ENCODE results near the gene RFESD. TPM values are rescaled to one million over a fixed set of nuclear protein-coding genes. Genes with fewer than 3 reads are reported as not detected.

The RFESD gene
- total and polyA plus RNA-seq, 2 experiments from 2014 or later, result 1.6 to 2.3 TPM

GRCh38 chr5:95673081-95673480 is 26.5 kb downstream of the RFESD start:
- Histone ChIP-seq H3K9me2 (replicated peaks; ENCODE audit: insufficient read depth) (no peaks in the 10 kb centered on the region), H4K20me1 (ENCODE audit: insufficient read depth, poor library complexity, severe bottlenecking) (no peaks in the 10 kb centered on the region), H3K27me3 (no peaks in the 10 kb centered on the region), H3K4me1 (ENCODE audit: insufficient read depth) (no peaks in the 10 kb centered on the region), H3K9me3 (ENCODE audit: low read depth) (no peaks in the 10 kb centered on the region), H3K4me3 (no peak overlapping the region), H3K4me2 (peak overlapping the region; percentile 48), H3K27ac (peak overlapping the region; percentile 74), H3K36me3 (replicated peaks; ENCODE audit: insufficient read depth, low read depth) (no peaks in the 10 kb centered on the region), H2AFZ (peak overlapping the region; percentile 21), H3K79me2 (no peaks in the 10 kb centered on the region)
- 42% methylated on average over 3 of the region's 3 CpGs for WGBS (ENCODE audit: low lambda C conversion rate, missing lambda C conversion rate)
- no peak for TF ChIP-seq CTCF (IDR thresholded peaks at IDR 0.05; ENCODE audit: poor library complexity)
- TF ChIP-seq EZH2 (IDR thresholded peaks at IDR 0.05; ENCODE audit: borderline replicate concordance), result no peak
- no peak for TF ChIP-seq EZH2phosphoT487 (IDR thresholded peaks at IDR 0.05; ENCODE audit: low read depth, severe bottlenecking, unreplicated experiment)
- DNase-seq (ENCODE audit: low spot score), result peak; percentile 30

GRCh38 chr5:95682891-95683290 is 36.3 kb downstream of the RFESD start, which contains the start of gene SPATA9:
SPATA9 (minus strand) TSS chr5:95682991; CDS start chr5:95682854, 137 bp downstream.
- Histone ChIP-seq H3K4me2 (no peak within 1 kb of the TSS), H3K9me3 (ENCODE audit: low read depth) (no peaks in the 10 kb centered on the region), H3K27ac (no peak within 1 kb of the TSS), H3K9me2 (replicated peaks; ENCODE audit: insufficient read depth) (no peaks in the 10 kb centered on the region), H3K4me1 (ENCODE audit: insufficient read depth) (no peaks in the 10 kb centered on the region), H3K4me3 (no peak within 1 kb of the TSS), H2AFZ (no peak within 1 kb of the TSS), H3K79me2 (no peaks in the 10 kb centered on the region), H4K20me1 (ENCODE audit: insufficient read depth, poor library complexity, severe bottlenecking) (no peaks in the 10 kb centered on the region), H3K36me3 (replicated peaks; ENCODE audit: insufficient read depth, low read depth) (no peaks in the 10 kb centered on the region), H3K27me3 (no peaks in the 10 kb centered on the region)
- TF ChIP-seq CTCF (IDR thresholded peaks at IDR 0.05; ENCODE audit: poor library complexity), result no peak
- no peak for TF ChIP-seq EZH2phosphoT487 (IDR thresholded peaks at IDR 0.05; ENCODE audit: low read depth, severe bottlenecking, unreplicated experiment)
- TF ChIP-seq EZH2 (IDR thresholded peaks at IDR 0.05; ENCODE audit: borderline replicate concordance), result no peak
- WGBS (ENCODE audit: low lambda C conversion rate, missing lambda C conversion rate), result 96% methylated on average over 1 of the region's 1 CpG
- no peak for DNase-seq (ENCODE audit: low spot score)

GRCh38 chr5:95684361-95684760 is 37.8 kb downstream of the RFESD start:
- H3K4me2 ChIP-seq, result no peak overlapping the region
- TF ChIP-seq EZH2phosphoT487 (IDR thresholded peaks at IDR 0.05; ENCODE audit: low read depth, severe bottlenecking, unreplicated experiment) (no peak), CTCF (IDR thresholded peaks at IDR 0.05; ENCODE audit: poor library complexity) (no peak), EZH2 (IDR thresholded peaks at IDR 0.05; ENCODE audit: borderline replicate concordance) (no peak)
- H3K27me3 ChIP-seq, result no peaks in the 10 kb centered on the region
- no peaks in the 10 kb centered on the region for H4K20me1 ChIP-seq (ENCODE audit: insufficient read depth, poor library complexity, severe bottlenecking)
- no peaks in the 10 kb centered on the region for H3K79me2 ChIP-seq
- no peaks in the 10 kb centered on the region for H3K9me3 ChIP-seq (ENCODE audit: low read depth)
- H3K9me2 ChIP-seq (replicated peaks; ENCODE audit: insufficient read depth), result no peaks in the 10 kb centered on the region
- 74% methylated on average over 2 of the region's 2 CpGs for WGBS (ENCODE audit: low lambda C conversion rate, missing lambda C conversion rate)
- DNase-seq (ENCODE audit: low spot score), result no peak
- H2AFZ ChIP-seq, result no peak overlapping the region
- H3K27ac ChIP-seq, result no peak overlapping the region
- H3K4me1 ChIP-seq (ENCODE audit: insufficient read depth), result no peaks in the 10 kb centered on the region
- H3K36me3 ChIP-seq (replicated peaks; ENCODE audit: insufficient read depth, low read depth), result no peaks in the 10 kb centered on the region
- no peak overlapping the region for H3K4me3 ChIP-seq

GRCh38 chr5:95686651-95687050 is 40.1 kb downstream of the RFESD start:
- no peak overlapping the region for H3K4me2 ChIP-seq
- H3K27me3 ChIP-seq, result no peaks in the 10 kb centered on the region
- TF ChIP-seq EZH2 (IDR thresholded peaks at IDR 0.05; ENCODE audit: borderline replicate concordance), result no peak
- no peak for TF ChIP-seq CTCF (IDR thresholded peaks at IDR 0.05; ENCODE audit: poor library complexity)
- TF ChIP-seq EZH2phosphoT487 (IDR thresholded peaks at IDR 0.05; ENCODE audit: low read depth, severe bottlenecking, unreplicated experiment), result no peak
- H2AFZ ChIP-seq, result no peak overlapping the region
- no peaks in the 10 kb centered on the region for H3K4me1 ChIP-seq (ENCODE audit: insufficient read depth)
- DNase-seq (ENCODE audit: low spot score), result no peak
- no peak overlapping the region for H3K4me3 ChIP-seq
- H4K20me1 ChIP-seq (ENCODE audit: insufficient read depth, poor library complexity, severe bottlenecking), result no peaks in the 10 kb centered on the region
- H3K79me2 ChIP-seq, result no peaks in the 10 kb centered on the region
- H3K9me3 ChIP-seq (ENCODE audit: low read depth), result no peaks in the 10 kb centered on the region
- no peak overlapping the region for H3K27ac ChIP-seq
- H3K9me2 ChIP-seq (replicated peaks; ENCODE audit: insufficient read depth), result no peaks in the 10 kb centered on the region
- H3K36me3 ChIP-seq (replicated peaks; ENCODE audit: insufficient read depth, low read depth), result no peaks in the 10 kb centered on the region
- 24% methylated on average over 2 of the region's 2 CpGs for WGBS (ENCODE audit: low lambda C conversion rate, missing lambda C conversion rate)
